HG02938 (cell line): ENCODE data around the gene ZFP30.
A peak's percentile ranks its signal among the peaks of the same experiment; 100 is the strongest.
"Not testable (repeated sequence)": the region's sequence is repeated elsewhere in the genome, so short reads cannot be mapped to it uniquely, and the experiment has no call there.

Experiments
- ATAC-seq: cut with Tn5 transposase; IDR thresholded peaks from one replicate; pipeline ENCODE4 v1.9.1; 2021; ENCODE audit warnings: mild to moderate bottlenecking, moderate library complexity; ENCODE audit not compliant: unreplicated experiment

Gene ZFP30

DNA sequence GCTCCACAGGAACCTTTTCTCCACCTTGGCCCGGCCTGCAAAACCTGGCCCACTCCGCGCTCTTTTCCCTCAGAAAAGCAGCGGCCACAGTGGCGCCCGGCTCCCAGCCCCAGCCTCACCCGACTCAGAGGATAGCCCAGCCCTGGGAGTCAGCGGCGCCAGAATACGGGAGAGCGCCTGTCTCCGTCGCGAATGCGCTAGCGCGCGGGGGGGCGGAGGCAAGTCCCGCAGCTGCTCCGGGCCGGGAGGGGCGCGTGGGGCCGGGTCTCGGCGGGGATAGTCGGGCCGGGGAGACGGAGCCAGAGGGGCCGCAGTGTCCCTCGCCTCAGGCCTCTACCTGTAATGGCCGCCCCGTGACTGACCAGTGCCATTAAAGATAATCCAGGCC, at the start of gene ZFP30:
Gene ZFP30 (minus strand): TSS at position 165 of the 388 bp plus-strand sequence. CDS start 7,643 bp downstream, outside the sequence.
- peak; percentile 49 for ATAC-seq

DNA sequence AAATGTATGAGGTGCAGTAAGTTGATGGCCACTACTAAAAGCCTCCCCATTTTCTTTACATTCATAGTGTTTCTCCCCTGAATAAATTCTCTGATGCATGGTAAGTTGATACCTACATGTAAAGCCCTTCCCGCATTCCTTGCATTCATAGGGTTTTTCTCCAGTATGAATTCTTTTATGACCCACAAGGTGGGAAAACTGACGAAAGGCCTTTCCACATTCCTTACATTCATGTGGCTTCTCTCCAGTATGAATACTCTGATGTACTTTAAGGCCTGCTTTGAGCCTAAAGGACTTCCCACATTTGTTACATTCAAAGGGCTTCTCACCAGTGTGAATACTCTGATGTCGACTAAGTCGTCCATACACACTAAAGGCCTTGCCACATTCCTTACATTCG, 43.8 kb upstream of the ZFP30 start:
- ATAC-seq: no peak

DNA sequence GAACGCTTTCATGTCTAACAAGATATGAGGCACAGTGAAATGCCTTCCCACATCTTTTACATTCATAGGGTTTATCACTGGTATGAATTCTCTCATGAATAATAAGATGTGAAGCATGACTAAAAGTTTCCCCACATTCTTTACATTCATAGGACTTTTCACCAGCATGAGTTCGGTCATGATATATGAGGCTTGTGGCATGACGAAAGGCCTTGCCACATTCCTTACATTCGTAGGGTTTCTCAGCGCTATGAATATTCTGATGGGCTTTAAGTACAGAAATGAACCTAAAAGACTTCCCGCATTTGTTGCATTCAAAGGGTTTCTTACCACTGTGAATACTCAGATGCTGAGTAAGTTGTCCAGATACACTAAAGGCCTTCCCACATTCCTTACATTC, 43.0 kb upstream of the ZFP30 start:
- ATAC-seq: no peak

DNA sequence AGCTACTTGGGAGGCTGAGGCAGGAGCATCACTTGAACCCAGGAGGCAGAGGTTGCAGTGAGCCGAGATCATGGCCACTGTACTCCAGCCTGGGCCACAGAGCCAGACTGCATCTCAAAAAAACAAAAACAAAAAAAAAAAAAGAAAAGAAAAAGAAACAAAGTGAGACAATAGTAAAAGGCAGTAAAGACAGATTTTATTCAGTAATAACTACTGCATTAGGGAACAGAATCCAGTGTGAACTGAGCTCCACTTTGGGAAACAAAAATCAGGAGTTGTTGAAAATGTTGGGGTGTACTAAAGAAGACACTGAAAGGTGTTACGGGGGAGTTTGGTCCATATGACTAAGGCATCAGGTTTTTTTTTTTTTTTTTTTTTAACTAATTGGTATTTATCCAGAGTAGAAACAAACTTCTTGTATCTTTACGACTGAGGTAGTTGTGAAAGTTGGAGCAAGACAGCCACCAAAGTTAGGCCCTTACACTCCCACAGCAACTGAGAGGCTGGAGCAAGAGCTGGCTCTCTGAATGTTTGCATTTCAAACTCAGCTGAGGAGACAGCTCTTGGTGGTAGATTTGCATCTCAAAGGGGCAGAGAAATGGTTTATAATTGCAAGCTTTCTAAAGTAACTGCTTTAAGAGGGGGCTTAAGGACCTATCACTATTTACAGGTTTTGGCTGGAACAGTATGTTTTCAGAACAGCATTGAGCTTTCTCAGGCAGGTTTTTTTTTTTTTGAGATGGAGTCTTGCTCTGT, 40.1 kb upstream of the ZFP30 start:
- ATAC-seq: no peak

DNA sequence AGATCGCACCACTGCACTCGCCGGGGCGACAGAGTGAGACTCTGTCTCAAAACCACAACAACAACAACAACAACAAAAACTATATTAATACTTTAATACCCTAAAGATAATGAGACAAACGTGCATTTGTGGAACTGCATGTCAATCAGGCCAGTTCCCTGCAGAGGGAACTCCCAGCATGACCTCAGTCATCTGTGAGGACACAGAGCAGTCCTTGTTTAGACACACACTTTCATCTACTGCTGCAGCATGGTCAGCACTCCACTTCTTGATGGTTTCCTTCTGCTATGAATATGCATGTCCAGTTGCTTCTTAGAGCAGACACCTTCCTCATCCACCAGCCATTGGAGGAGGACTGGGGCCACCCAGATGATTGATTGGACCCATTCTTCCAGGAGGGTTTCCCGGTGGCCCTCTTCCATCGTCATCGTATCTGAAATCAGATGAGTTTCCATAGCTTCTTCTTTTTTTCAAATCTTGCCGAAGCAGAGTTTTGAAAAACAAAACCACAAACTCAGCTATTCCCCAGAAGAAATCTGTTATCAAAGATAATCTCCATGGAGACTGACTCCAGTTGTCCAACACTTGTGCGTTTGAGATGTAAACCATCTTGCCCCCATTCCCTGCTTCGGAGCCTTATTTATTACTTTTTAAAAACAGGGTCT, 37.8 kb upstream of the ZFP30 start:
- no peak for ATAC-seq

DNA sequence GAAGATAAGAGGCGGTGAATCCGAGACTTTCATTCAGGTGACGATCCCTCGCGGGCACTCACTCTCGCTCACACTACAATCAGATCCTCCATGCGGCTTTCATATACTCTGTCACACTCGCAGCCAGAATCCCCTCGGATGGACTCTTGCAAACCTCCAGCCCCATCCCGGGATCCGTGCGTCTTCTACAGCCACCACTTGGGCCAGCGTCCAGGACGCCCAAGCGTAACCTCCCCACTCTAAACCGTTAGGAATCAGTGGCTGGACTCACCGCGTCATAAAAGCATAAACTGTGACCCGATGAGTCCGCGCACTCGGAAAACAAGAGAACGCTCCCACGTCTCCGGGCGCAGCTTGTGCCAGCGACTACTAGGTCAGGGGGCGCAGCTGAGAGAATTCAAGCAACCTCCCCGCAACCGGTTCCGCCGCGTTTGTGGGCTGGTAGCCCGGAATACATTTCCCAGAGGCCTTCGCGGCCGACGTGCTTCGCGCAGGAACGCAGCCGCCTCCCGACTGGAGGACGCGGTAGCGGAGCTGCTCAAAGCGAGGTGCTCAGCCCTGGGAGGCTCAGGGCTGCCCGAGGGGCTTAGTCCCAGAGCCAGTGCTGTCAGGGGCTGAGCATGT, 36.7 kb upstream of the ZFP30 start:
- no peak for ATAC-seq

DNA sequence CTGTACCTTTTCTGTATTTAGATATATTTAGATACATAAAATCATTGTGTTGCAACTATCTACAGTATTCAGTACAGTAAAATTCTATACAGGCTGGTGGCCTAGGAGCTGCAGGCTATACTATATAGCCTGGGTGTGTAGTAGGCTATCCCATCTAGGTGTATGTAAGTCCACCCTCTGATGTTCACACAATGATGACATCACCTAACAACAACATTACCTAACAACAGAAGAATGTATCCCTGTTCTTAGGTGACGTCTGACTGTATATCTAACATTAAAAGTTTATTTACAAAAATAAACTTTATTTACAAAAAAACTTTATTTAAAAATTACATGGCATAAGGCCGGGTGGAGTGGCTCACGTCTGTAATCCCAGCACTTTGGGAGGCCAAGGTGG, 28.3 kb upstream of the ZFP30 start:
- ATAC-seq: no peak

DNA sequence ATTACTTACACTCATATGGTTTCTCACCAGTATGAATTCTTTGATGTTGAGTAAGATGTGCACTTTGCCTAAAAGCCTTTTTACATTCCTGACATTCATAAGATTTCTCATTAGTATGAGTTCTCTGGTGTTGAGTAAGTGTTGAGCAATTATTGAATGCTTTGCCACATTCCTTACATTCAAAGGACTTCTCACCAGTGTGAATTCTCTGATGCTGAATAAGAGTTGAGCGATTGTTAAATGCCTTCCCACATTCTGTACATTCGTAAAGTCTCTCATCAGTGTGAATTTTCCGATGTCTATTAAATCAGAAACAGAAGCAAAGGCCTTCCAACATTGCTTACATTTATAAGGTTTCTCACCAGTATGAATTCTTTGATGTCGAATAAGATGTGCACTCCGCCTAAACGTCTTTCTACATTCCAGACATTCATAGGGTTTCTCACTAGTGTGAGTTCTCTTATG, 14.2 kb upstream of the ZFP30 start:
- ATAC-seq: no peak

DNA sequence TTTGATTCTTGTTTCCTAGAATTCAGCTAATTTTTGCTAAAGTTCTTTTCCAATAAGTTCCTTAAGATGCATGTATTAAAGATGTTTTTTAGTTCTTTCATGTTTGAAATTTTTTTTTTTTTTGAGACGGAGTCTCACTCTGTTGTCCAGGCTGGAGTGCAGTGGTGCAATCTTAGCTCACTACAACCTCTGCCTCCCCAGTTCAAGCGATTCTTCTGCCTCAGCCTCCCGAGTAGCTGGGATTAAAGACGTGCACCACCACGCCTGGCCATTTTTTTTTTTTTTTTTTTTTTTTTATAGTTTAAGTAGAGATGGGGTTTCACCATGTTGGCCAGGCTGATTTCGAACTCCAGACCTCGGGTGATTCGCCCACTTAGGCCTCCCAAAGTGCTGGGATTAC, 1.9 kb upstream of the ZFP30 start:
- not testable (repeated sequence) for ATAC-seq

DNA sequence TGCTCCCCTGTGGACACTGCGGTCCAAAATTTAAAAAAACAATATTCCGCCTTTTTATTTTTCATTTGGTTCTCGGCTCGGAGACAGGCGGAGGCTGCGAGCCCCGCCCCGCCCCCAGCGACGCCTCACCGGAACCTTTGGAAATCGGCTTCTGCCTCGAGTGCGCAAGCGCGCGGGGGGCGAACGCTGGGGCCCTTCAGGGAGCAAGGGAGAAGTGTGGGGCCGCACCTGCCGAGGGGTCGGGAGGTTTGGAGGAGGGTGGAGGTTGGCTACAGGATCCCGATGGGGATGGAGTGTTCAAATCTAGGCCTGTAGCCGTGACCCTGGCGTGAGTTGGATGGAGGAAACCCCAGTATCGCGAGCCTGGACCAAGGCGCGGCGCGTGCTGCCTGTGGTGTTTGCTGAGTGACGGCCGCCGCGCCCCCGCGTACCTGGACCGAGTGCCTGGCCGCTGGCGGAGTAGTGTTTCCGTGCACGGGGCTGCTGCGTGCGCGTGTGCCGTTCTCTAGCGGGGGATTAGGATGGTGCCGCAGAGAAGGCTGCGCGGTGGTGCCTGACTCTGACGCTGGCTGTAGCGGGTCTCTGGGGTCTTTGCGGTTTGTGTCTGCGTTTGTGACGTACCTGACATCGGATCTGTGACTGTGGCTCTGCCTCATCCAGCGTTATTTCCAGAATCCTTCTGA, 565 bp upstream of the ZFP30 start:
- peak; percentile 50 for ATAC-seq

DNA sequence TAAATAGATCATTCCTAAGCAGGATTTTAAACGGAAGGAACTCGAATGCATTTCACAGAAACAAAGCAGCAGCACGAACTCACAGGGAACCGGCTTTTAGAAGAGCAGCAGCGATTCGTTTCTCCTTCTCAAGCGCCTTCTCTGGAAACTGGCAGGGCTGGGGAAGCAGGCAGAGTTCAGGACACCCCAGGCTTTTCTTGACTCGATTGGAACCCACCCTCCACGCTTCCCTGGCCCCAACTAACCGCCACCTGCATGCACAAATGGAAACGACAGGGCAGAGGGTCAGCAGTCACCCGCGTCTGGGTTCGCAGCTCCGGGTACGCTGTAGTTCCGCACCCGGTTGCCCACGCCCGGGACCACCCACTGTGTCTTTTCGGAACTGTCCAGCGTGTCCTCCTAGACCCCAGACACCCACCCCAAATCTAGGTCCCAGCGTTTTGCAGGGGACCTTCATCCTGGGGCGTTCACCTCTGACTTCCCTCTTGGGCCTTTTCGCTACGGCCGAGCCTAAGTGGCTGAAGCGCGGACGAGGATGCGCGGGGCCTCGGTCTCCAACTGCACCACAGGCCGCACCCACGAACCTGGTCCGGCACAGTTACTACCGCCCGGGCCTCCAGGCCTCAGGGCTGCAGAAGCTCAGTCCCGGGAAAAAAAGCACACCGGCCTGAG, 500 bp downstream of the ZFP30 start:
- ATAC-seq: peak; percentile 45

DNA sequence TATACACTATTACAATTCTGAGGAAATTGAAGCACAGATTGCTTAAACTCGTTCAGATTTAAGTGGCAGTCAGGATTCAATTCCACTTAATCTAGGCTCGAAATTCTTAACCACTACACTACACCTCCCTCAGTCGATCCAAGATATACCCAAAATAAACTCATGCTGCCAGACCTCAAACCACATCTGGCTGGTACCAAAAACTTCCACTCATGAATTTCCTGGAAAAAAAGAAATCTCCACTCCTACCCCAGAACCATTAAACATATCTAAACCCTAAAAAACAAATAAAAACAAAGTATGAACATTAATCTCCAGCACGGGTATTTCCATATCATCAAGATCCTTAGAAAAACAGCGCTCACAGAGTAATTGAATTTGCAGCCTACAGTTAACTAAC, 1.1 kb downstream of the ZFP30 start:
- ATAC-seq: no peak

DNA sequence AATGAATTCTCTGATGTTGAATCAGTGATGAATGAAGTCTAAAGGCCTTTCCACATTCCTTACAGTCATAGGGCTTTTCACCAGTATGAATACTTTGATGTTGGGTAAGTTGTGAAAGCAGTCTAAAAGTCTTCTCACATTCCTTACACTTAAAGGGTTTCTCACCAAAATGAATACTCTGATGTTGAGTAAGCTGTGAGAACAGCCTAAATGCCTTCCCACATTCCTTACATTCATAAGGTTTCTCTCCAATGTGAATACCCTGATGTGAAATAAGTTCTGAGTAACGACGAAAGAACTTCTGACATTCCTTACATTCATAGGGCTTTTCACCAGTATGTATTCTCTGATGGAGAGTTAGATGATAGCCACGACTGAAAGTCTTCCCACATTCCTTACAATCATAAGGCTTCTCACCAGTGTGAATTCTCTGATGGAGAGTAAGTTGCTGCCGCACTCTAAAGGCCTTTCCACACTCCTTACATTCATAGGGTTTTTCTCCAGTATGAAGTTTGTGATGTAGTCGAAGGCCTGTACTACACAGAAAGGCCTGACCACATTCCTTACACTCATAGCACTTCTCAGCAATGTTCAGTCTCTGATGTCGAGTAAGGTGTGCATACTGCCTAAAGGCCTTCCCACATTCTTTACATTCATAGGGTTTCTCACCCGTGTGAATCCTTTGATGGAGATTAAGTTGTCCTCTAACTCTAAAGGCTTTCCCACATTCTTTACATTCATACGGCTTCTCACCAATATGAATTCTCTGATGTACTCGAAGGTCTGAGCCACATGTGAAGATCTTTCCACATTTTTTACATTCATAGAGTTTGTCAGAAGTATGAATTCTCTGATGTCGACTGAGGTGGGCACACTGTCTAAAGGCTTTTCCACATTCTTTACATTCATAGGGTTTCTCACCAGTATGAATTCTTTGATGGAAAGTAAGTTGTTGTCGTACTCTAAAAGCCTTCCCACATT, 19.9 kb downstream of the ZFP30 start:
- no peak for ATAC-seq

DNA sequence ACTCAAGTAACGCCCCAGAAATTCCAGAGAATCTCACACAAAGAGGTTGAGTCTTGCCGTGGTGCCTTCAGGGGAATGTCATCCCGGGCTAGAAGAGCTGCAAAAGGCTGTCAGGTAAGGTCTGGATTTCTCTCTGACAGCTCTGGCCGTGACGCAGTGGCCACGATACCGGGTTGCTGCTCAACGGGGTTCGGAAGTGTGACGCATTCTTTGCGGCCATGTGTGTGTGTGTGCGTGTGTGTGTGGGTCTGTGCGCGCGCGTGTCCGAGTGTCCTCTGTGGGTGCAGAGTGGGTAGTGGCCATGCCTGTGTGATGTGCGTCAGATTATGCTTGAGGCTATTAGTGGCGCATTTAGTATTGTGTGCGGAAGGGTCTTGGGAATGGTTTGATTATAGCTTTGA, 60.3 kb downstream of the ZFP30 start:
- peak; percentile 35 for ATAC-seq

DNA sequence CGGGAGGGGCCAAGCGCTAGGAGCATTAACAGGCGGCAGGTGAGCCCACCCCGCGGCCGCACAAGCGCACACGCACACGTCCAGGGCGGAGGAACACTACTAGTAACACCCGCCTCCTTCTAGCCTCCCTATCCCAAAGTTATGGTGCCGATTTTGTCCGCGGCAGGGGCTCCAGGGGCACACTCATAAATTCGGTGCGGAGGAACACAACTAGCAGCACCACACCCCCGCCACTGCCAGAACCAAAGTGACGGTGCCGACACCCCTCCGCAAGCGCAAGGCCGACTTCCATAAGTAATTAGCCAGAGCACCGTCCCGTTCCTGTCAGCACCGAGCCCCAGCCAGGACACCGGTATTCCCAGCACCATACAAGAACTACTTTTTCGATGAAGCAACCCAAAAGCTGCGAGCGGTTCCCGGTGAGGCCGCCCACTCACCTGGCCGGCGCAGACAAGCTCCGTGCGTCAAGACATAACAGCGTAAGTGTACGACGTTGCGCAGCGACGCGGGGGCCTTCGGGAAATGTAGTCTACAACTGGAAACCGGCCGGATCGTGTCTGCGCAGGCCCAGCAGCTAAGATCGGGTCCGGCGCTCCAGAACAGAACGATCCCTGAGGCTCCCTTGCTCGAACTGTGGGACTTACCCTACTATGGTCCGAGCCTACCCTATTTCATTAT, 60.8 kb downstream of the ZFP30 start, which contains the start of the genes ZNF540 and ZNF571:
Gene ZNF540 (plus strand): TSS at position 573 of the 678 bp plus-strand sequence. CDS start 3,572 bp downstream, outside the sequence.
Gene ZNF571 (minus strand): TSS at position 489 of the 678 bp plus-strand sequence. CDS start 8,116 bp downstream, outside the sequence.
- peak; percentile 91 for ATAC-seq

DNA sequence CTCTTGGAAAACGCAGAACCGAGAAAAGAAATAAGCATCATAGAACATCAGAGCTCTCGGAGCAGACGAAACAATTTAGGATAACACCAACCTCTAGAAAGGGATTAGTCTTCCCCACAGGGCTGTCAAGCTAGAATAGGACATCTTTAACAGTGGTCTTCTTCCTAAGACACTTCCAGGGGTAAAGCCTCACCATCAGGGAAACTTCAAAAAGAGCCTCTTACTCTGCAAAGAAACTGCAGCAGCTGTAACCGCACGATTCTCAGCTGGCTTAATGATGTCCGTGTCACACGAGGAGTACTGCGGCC, 61.3 kb downstream of the ZFP30 start:
- ATAC-seq: no peak

DNA sequence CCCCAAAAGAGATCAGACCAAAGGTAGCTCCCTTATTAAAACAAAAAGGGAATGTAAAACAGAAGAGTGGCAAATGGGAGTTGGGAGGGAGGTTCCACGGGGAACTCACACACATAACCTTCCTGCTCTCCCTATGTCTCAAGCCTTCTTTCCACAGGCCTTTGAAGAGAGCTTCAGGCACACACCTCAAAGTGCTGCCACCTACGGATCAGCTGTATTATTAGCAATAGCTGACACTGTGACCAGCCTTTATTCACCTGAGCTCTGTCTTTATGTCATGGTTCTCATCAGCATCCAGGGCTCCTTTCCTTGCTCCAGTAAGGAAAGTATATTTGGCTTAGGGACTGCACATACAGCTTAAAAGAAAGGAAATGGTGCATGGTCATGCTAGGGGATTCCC, 71.9 kb downstream of the ZFP30 start:
- no peak for ATAC-seq

DNA sequence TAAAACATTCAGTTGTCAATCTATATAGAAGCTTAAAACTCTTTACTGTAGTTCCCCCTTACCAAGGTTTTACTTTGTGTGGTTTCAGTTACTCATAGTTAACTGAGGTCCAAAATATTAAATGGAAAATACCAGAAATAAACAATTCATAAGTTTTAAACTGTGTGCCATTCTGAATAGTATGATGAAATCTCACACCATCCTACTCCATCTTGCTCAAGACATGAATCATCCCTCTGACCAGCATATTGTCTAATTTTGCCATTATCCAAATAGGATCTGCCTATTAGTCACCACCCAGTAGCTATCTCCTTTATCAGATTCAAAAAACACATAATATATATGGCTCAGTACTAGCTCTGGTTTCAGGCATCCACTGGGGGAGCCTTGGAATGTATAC, 83.1 kb downstream of the ZFP30 start:
- no peak for ATAC-seq

DNA sequence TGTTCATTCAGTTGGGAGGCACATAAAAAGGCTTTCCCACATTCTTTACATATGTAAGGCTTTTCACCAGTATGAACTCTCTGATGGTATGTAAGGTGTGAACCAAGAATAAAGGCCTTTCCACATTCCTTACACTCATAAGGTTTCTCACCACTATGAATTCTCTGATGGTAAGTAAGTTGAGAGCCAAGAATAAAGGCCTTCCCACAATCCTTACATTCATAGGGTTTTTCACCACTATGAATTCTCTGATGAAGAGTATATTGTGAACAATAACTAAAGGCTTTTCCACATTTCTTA, 89.9 kb downstream of the ZFP30 start:
- no peak for ATAC-seq
